IMR-90 (cell line): ENCODE measurements around the gene ZNF451.
"Not testable (repeated sequence)": the region's sequence is repeated elsewhere in the genome, so short reads cannot be mapped to it uniquely, and the experiment has no call there.

ENCODE experiments used
- MXI1 ChIP-seq: IDR thresholded peaks from 2 replicates; pipeline ENCODE4 v1.6.1; 2012; ENCODE audit warnings: low read depth, mild to moderate bottlenecking, low read length, moderate library complexity, borderline replicate concordance
- TF ChIP-seq, protein P1 (sequence below): conservative IDR thresholded peaks from 2 replicates; pipeline ENCODE4 v1.5.1; 2012; ENCODE audit warnings: mild to moderate bottlenecking, low read depth, low read length, improper control_type of control experiment

GRCh38 chr6:57091375-57091774, 1.4 kb downstream of the ZNF451 start:
- TF ChIP-seq MXI1, result not testable (repeated sequence)
- TF ChIP-seq, protein P1, sequence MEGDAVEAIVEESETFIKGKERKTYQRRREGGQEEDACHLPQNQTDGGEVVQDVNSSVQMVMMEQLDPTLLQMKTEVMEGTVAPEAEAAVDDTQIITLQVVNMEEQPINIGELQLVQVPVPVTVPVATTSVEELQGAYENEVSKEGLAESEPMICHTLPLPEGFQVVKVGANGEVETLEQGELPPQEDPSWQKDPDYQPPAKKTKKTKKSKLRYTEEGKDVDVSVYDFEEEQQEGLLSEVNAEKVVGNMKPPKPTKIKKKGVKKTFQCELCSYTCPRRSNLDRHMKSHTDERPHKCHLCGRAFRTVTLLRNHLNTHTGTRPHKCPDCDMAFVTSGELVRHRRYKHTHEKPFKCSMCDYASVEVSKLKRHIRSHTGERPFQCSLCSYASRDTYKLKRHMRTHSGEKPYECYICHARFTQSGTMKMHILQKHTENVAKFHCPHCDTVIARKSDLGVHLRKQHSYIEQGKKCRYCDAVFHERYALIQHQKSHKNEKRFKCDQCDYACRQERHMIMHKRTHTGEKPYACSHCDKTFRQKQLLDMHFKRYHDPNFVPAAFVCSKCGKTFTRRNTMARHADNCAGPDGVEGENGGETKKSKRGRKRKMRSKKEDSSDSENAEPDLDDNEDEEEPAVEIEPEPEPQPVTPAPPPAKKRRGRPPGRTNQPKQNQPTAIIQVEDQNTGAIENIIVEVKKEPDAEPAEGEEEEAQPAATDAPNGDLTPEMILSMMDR, result not testable (repeated sequence)
